Naive thymus-derived CD4-positive, alpha-beta T cell (primary cell): ENCODE results near the gene ZBTB40. TPM values are rescaled to one million over a fixed set of nuclear protein-coding genes. Genes with fewer than 3 reads are reported as not detected.

Experiments used
- ATAC-seq: fragments of 150-1000 bp; cut with Tn5 transposase; 2 replicates; pipeline ENCODE4 v1.10.0; 2021; ENCODE audit warnings: mild to moderate bottlenecking, moderate library complexity
- CTCF ChIA-PET: fragments of 350-600 bp; sonication (Branson Sonifier 250); formaldehyde crosslinking; loops from one replicate; lab custom pipeline; 2021; ENCODE audit warnings: antibody characterized with exemption; lab: Charles Lee
- POLR2A ChIA-PET: fragments of 350-600 bp; sonication (Branson Sonifier 250); formaldehyde crosslinking; loops from one replicate; lab custom pipeline; 2021; ENCODE audit warnings: antibody characterized with exemption, inconsistent platforms; lab: Charles Lee
- DNase-seq, 9 donors: peaks; one replicate each; pipeline versions ENCODE4 v3.0.0 to v3.0.0-alpha.2; 2020 to 2022; ENCODE audit warnings: mixed read lengths in 1 of 9
- H3K27ac ChIP-seq: one replicate; pipeline ENCODE4 v1.7.0; 2013; ENCODE audit warnings: mild to moderate bottlenecking, low read depth, low read length, moderate library complexity
- H3K27me3 ChIP-seq, 2 donors: one replicate each; pipeline ENCODE4 v1.7.0; 2013; ENCODE audit warnings: low read length in 2 of 2, mild to moderate bottlenecking in 2 of 2, moderate library complexity in 2 of 2; ENCODE audit not compliant: control insufficient read depth in 2 of 2, insufficient read depth in 2 of 2
- H3K36me3 ChIP-seq, 3 experiments: 1 replicate in 2 of 3; 2 replicates in 1 of 3; pipeline ENCODE4 v1.7.0; 2013; ENCODE audit warnings: low read length in 3 of 3, mild to moderate bottlenecking in 3 of 3, moderate library complexity in 1 of 3; ENCODE audit not compliant: insufficient read depth in 3 of 3, control insufficient read depth in 2 of 3
- H3K4me1 ChIP-seq, 2 donors: one replicate each; pipeline ENCODE4 v1.7.0; 2013; ENCODE audit warnings: low read length in 2 of 2, mild to moderate bottlenecking in 2 of 2, moderate library complexity in 1 of 2; ENCODE audit not compliant: control insufficient read depth in 2 of 2, insufficient read depth in 2 of 2
- H3K4me3 ChIP-seq: 2 replicates; pipeline ENCODE4 v1.7.0; 2013; ENCODE audit warnings: mild to moderate bottlenecking, low read length
- H3K9me3 ChIP-seq, 3 experiments: 1 replicate in 2 of 3; 2 replicates in 1 of 3; pipeline ENCODE4 v1.7.0; 2013; ENCODE audit warnings: low read length in 3 of 3; ENCODE audit not compliant: control insufficient read depth in 2 of 3
- H3K27ac Mint-ChIP-seq, 9 donors: one replicate each; pipeline ENCODE4 v1.8.0; 2020 to 2022; ENCODE audit warnings: mixed read lengths in 9 of 9, mild to moderate bottlenecking in 8 of 9, moderate library complexity in 5 of 9, inconsistent platforms in 2 of 9
- H3K27me3 Mint-ChIP-seq, 5 donors: one replicate each; pipeline ENCODE4 v1.8.0; 2021 to 2022; ENCODE audit warnings: mixed read lengths in 5 of 5, mild to moderate bottlenecking in 1 of 5
- H3K36me3 Mint-ChIP-seq, 5 donors: one replicate each; pipeline ENCODE4 v1.8.0; 2020 to 2022; ENCODE audit warnings: mixed read lengths in 5 of 5, mild to moderate bottlenecking in 3 of 5, inconsistent platforms in 1 of 5
- H3K4me1 Mint-ChIP-seq, 7 donors: one replicate each; pipeline ENCODE4 v1.8.0; 2020 to 2022; ENCODE audit warnings: mixed read lengths in 7 of 7, mild to moderate bottlenecking in 3 of 7, inconsistent platforms in 1 of 7
- H3K4me3 Mint-ChIP-seq, 10 donors: one replicate each; pipeline ENCODE4 v1.8.0; 2020 to 2022; ENCODE audit warnings: mild to moderate bottlenecking in 10 of 10, mixed read lengths in 10 of 10, moderate library complexity in 6 of 10, inconsistent platforms in 2 of 10
- H3K9me3 Mint-ChIP-seq, 11 donors: one replicate each; pipeline ENCODE4 v1.8.0; 2020 to 2022; ENCODE audit warnings: mixed read lengths in 11 of 11, mild to moderate bottlenecking in 4 of 11, inconsistent platforms in 1 of 11, moderate library complexity in 1 of 11
- intact Hi-C, 2 donors: fragments of 100-400 bp; cut with micrococcal nuclease; formaldehyde crosslinking; loops; one replicate each; pipeline ENCODE4 v1.15.1; 2023
- polyA plus RNA-seq, 2 donors: library from polyadenylated mRNA; unstranded; fragments of 300-500 nt; fragmentation: Illumina TruSeq; gene quantifications; one replicate each; pipeline ENCODE4 v1.2.3, GENCODE V29; 2021
- total RNA-seq, 6 experiments: library from RNA in 5 of 6; stranded (reverse) in 5 of 6; gene quantifications; 1 replicate in 5 of 6; 2 replicates in 1 of 6; pipeline ENCODE4 v1.2.3 and lab custom pipeline; 2021 to 2026

Gene ZBTB40
- total and polyA plus RNA-seq, 7 experiments from 2014 or later, result 5.7 to 60.6 (median 35.9) TPM

DNA sequence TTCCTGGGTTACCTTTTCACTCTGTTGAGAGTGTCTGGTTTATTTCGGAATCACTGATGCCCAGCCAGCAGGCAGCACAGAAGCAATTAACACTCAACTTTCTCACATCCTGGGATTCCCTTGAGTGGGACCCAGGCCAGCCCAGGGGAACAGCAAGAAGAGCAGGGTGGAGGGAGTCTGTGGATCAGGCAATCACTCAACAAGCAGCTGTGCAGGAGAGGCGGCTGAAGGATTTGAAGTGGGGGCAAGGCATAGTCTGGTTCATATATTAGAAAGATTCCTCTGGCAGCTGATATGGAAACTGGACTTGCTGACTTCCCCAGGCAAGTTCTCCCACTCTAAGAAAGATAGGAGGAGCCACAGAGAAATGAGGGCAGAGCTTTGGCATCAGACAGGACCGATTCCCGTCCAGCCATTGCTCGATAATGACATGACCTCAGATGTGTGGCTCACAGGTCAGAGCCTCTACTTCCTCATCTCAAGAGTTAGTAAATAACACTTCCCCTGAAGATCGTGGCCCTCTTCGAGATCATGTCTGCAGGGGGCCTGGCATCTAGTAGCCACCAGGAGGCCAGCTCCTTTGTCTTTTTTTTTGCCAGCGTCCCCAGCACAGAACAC is 124.0 kb downstream of the ZBTB40 start:
- ChIA-PET POLR2A (no interaction called here), CTCF (interaction anchor here (0.7 kb wide), 1 partner anchor 46 kb away, joined by 4 read pairs; no protein-coding TSS in a partner anchor)
- Histone ChIP-seq H3K4me1 (no peaks in the 10 kb centered on the region), H3K27ac (no peak overlapping the region), H3K9me3 (no peaks in the 10 kb centered on the region), H3K4me3 (no peak overlapping the region), H3K36me3 (no peaks in the 10 kb centered on the region), H3K27me3 (no peaks in the 10 kb centered on the region)
- no peak for ATAC-seq
- Mint-ChIP-seq H3K4me3 (no peak overlapping the region), H3K27me3 (peaks cover 0 to 15% (median 8%) of the 10 kb centered on the region in 5 donors), H3K9me3 (peaks cover 0 to 23% (median 0%) of the 10 kb centered on the region in 11 donors), H3K27ac (no peak overlapping the region), H3K36me3 (peaks cover 0 to 5% (median 0%) of the 10 kb centered on the region in 5 donors), H3K4me1 (no peaks in the 10 kb centered on the region)
- intact Hi-C loops, result no loop called here
- DNase-seq, result no peak

DNA sequence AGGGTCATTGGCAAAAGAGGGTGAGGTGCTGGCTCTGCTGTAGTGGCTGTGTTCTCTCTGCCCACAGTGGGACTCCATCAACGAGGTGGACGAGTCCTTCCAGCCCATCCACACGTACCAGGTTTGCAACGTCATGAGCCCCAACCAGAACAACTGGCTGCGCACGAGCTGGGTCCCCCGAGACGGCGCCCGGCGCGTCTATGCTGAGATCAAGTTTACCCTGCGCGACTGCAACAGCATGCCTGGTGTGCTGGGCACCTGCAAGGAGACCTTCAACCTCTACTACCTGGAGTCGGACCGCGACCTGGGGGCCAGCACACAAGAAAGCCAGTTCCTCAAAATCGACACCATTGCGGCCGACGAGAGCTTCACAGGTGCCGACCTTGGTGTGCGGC is 124.5 kb downstream of the ZBTB40 start:
- no peak overlapping the region for H3K4me3 ChIP-seq
- H3K4me3 Mint-ChIP-seq, result no peak overlapping the region
- peaks cover 0 to 5% (median 0%) of the 10 kb centered on the region in 5 donors for H3K36me3 Mint-ChIP-seq
- H3K4me1 Mint-ChIP-seq, result no peaks in the 10 kb centered on the region
- no peaks in the 10 kb centered on the region for H3K27me3 ChIP-seq
- H3K9me3 ChIP-seq, result no peaks in the 10 kb centered on the region
- no peaks in the 10 kb centered on the region for H3K4me1 ChIP-seq
- peaks cover 0 to 23% (median 0%) of the 10 kb centered on the region in 11 donors for H3K9me3 Mint-ChIP-seq
- H3K27ac Mint-ChIP-seq, result no peak overlapping the region
- peaks cover 0 to 14% (median 8%) of the 10 kb centered on the region in 5 donors for H3K27me3 Mint-ChIP-seq
- ATAC-seq, result no peak
- H3K36me3 ChIP-seq, result no peaks in the 10 kb centered on the region
- no peak for DNase-seq
- H3K27ac ChIP-seq, result no peak overlapping the region
- intact Hi-C loops, result no loop called here
- ChIA-PET CTCF (interaction anchor here (0.7 kb wide), 1 partner anchor 46 kb away, joined by 4 read pairs; no protein-coding TSS in a partner anchor), POLR2A (no interaction called here)

DNA sequence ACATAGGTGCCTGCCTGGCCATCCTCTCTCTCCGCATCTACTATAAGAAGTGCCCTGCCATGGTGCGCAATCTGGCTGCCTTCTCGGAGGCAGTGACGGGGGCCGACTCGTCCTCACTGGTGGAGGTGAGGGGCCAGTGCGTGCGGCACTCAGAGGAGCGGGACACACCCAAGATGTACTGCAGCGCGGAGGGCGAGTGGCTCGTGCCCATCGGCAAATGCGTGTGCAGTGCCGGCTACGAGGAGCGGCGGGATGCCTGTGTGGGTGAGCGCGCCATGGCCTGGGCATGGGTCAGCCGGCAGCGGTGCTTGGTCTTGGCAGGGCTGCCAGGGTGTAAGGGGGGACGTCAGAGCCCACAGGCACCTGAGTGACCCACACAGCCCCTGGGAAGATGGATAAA is 125.0 kb downstream of the ZBTB40 start:
- Mint-ChIP-seq H3K36me3 (peaks cover 0 to 5% (median 0%) of the 10 kb centered on the region in 5 donors), H3K27me3 (peaks cover 0 to 14% (median 8%) of the 10 kb centered on the region in 5 donors), H3K27ac (no peak overlapping the region), H3K9me3 (peaks cover 0 to 23% (median 0%) of the 10 kb centered on the region in 11 donors), H3K4me3 (no peak overlapping the region), H3K4me1 (no peaks in the 10 kb centered on the region)
- POLR2A ChIA-PET, result no interaction called here
- ATAC-seq, result no peak
- CTCF ChIA-PET, result no interaction called here
- no peak overlapping the region for H3K4me3 ChIP-seq
- intact Hi-C loops, result no loop called here
- H3K9me3 ChIP-seq, result no peaks in the 10 kb centered on the region
- H3K27me3 ChIP-seq, result no peaks in the 10 kb centered on the region
- H3K27ac ChIP-seq, result no peak overlapping the region
- H3K4me1 ChIP-seq, result no peaks in the 10 kb centered on the region
- DNase-seq, result no peak
- H3K36me3 ChIP-seq, result no peaks in the 10 kb centered on the region

DNA sequence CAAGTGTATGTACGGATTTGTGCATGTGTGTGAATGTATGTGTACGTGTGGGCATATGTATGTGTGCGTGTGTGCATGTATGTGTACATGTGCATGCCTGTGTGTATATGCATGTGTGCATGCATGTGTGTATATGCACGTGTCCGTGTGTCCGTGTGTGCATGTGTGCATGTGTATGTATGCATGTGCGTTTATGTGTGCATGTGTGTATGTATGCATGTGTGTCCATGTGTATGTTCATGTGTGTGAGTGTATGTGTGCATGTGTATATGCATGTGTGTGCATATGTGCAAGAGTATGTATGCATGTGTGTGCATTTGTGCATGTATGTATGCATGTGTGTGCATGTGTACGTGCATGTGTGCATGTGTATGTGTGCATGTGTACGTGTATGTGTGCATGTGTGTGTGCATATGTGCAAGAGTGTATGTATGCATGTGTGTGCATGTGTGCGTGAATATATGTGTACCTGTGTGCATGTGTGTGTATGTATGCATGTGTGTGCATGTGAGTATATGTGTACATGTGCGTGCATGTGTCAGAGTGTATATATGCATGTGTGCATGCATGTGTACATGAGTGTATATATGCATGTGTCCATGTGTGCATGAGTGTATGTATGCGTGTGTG is 127.2 kb downstream of the ZBTB40 start:
- Histone ChIP-seq H3K27me3 (no peaks in the 10 kb centered on the region), H3K27ac (no peak overlapping the region), H3K36me3 (no peaks in the 10 kb centered on the region), H3K9me3 (no peaks in the 10 kb centered on the region), H3K4me1 (no peaks in the 10 kb centered on the region), H3K4me3 (no peak overlapping the region)
- H3K9me3 Mint-ChIP-seq, result peaks cover 0 to 23% (median 0%) of the 10 kb centered on the region in 11 donors
- H3K27me3 Mint-ChIP-seq, result peaks cover 0 to 7% (median 5%) of the 10 kb centered on the region in 5 donors
- intact Hi-C loops, result no loop called here
- no peak for DNase-seq
- peak overlapping the region in 1 of 9 donors; percentile 70 for H3K27ac Mint-ChIP-seq
- ChIA-PET CTCF (no interaction called here), POLR2A (no interaction called here)
- H3K36me3 Mint-ChIP-seq, result peaks cover 0 to 5% (median 0%) of the 10 kb centered on the region in 5 donors
- no peaks in the 10 kb centered on the region for H3K4me1 Mint-ChIP-seq
- H3K4me3 Mint-ChIP-seq, result no peak overlapping the region
- no peak for ATAC-seq

DNA sequence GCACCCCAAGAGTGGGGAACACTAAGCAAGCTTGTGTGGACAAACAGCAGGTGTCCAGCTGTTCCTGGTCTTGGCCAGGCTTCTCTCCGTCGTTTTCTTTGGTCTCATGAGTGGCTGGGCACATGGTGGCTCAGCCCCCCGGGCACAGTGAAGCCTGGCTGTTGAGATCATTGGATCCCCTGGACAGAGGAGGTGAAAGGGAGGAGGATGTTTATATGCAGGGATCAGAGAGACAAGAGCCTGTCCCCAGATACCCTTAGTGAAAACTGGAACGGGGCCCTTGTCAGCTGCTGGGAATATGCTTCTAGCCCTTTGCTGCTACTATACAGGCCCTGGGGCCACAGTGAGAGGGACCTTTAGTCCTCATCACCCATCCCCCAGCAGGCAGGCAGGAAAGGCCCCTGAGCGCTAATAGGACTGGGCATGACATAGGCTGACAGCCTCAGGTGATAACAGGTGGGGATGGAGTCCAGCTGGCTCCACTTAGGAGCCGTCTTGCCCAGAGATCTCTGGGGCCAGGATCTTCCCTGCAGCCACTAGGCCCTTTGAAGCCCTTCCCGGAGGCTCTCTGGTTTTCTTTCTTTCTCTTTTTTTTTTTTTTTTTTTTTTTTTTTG is 128.0 kb downstream of the ZBTB40 start:
- no peak for ATAC-seq
- Histone ChIP-seq H3K4me3 (no peak overlapping the region), H3K36me3 (no peaks in the 10 kb centered on the region), H3K27me3 (no peaks in the 10 kb centered on the region), H3K27ac (no peak overlapping the region), H3K4me1 (no peaks in the 10 kb centered on the region), H3K9me3 (no peaks in the 10 kb centered on the region)
- H3K9me3 Mint-ChIP-seq, result peaks cover 0 to 23% (median 0%) of the 10 kb centered on the region in 11 donors
- no peak for DNase-seq
- CTCF ChIA-PET, result no interaction called here
- H3K4me3 Mint-ChIP-seq, result no peak overlapping the region
- POLR2A ChIA-PET, result no interaction called here
- no peak overlapping the region for H3K27ac Mint-ChIP-seq
- intact Hi-C loops, result no loop called here
- peaks cover 0 to 4% (median 0%) of the 10 kb centered on the region in 5 donors for H3K27me3 Mint-ChIP-seq
- peaks cover 0 to 5% (median 0%) of the 10 kb centered on the region in 5 donors for H3K36me3 Mint-ChIP-seq
- H3K4me1 Mint-ChIP-seq, result no peaks in the 10 kb centered on the region
